Spleen (tissue), 13 donors: Measurements from ENCODE around the gene KCNE4. TPM values are rescaled to one million over a fixed set of nuclear protein-coding genes. Genes with fewer than 3 reads are reported as not detected.
A peak's percentile ranks its signal among the peaks of the same experiment; 100 is the strongest.

Source experiments
- DNase-seq: peaks from one replicate; pipeline ENCODE4 v3.0.0-alpha.2; 2020
- H3K27ac ChIP-seq, 8 donors: fragments of 200-600 bp; sonication (generic) in 7 of 8; 1 replicate in 4 of 8; 2 replicates in 4 of 8; pipeline versions ENCODE4 v1.5.0 to v1.8.0; 2016 to 2021; ENCODE audit warnings: inconsistent platforms in 4 of 8, mild to moderate bottlenecking in 4 of 8, moderate library complexity in 1 of 8
- H3K27me3 ChIP-seq, 7 donors: fragments of 200-600 bp; sonication (generic) in 6 of 7; replicated peaks in 1 of 7; 1 replicate in 4 of 7; 2 replicates in 3 of 7; pipeline versions ENCODE4 v1.5.0 to v1.8.0; 2016 to 2021; ENCODE audit warnings: inconsistent platforms in 3 of 7, mild to moderate bottlenecking in 1 of 7
- H3K36me3 ChIP-seq, 6 donors: fragments of 200-600 bp; sonication (generic) in 5 of 6; 1 replicate in 4 of 6; 2 replicates in 2 of 6; pipeline versions ENCODE4 v1.5.0 to v1.8.0; 2016 to 2021; ENCODE audit warnings: inconsistent platforms in 2 of 6
- H3K4me1 ChIP-seq, 6 donors: fragments of 200-600 bp; sonication (generic) in 5 of 6; 1 replicate in 3 of 6; 2 replicates in 3 of 6; pipeline versions ENCODE4 v1.5.0 to v1.8.0; 2016 to 2021; ENCODE audit warnings: inconsistent platforms in 3 of 6
- H3K4me3 ChIP-seq, 8 donors: fragments of 200-600 bp; sonication (generic) in 7 of 8; 1 replicate in 4 of 8; 2 replicates in 4 of 8; pipeline versions ENCODE4 v1.5.0 to v1.8.0; 2016 to 2021; ENCODE audit warnings: inconsistent platforms in 4 of 8, mild to moderate bottlenecking in 4 of 8, moderate library complexity in 2 of 8
- H3K9me3 ChIP-seq, 8 donors: fragments of 200-600 bp; sonication (generic) in 7 of 8; 1 replicate in 4 of 8; 2 replicates in 4 of 8; pipeline versions ENCODE4 v1.5.0 to v1.8.0; 2016 to 2021; ENCODE audit warnings: inconsistent platforms in 4 of 8
- CTCF ChIP-seq, 11 experiments: fragments of 200-600 bp in 7 of 11; fragments of 450-650 bp in 4 of 11; sonication (generic) in 4 of 11; IDR thresholded peaks in 8 of 11; conservative IDR thresholded peaks in 3 of 11; 1 replicate in 7 of 11; 2 replicates in 4 of 11; pipeline versions ENCODE4 v1.4.0 to v1.8.0; 2016 to 2021; ENCODE audit warnings: antibody characterized with exemption in 11 of 11, inconsistent platforms in 4 of 11, mild to moderate bottlenecking in 1 of 11
- POLR2A ChIP-seq, 3 donors: fragments of 450-650 bp; IDR thresholded peaks; one replicate each; pipeline ENCODE4 v1.5.1; 2017; ENCODE audit warnings: antibody characterized with exemption in 3 of 3, mild to moderate bottlenecking in 1 of 3
- POLR2AphosphoS5 ChIP-seq, 3 donors: sonication (generic); formaldehyde crosslinking; IDR thresholded peaks; one replicate each; pipeline ENCODE4 v1.5.1; 2017; ENCODE audit warnings: antibody characterized with exemption in 3 of 3
- WGBS, 5 donors: extraction: QIAGEN DNeasy Blood & Tissue Kit in 3 of 5; methylation state at CpG; one replicate each; pipeline versions ENCODE4 v1.1.5 to v1.1.7; 2013 to 2018; 5-methylcytosine and 5-hydroxymethylcytosine counted together
- intact Hi-C: fragments of 100-400 bp; cut with DNase I; formaldehyde crosslinking; loops from one replicate; pipeline ENCODE4 v1.15.0; 2023; ENCODE audit warnings: low total_unique reads
- long read RNA-seq, 2 donors: transcript quantifications; one replicate each; lab custom pipeline, GENCODE V29; 2026
- polyA plus RNA-seq, 3 donors: library from polyadenylated mRNA; stranded (reverse); fragments of 200-250 nt; gene quantifications; one replicate each; pipeline ENCODE4 v1.2.1, GENCODE V29; 2013
- total RNA-seq, 7 donors: library from RNA; depleted of rRNA in 3 of 7; stranded (reverse); fragments of >200 nt in 3 of 7; fragmentation: NEBNext Ultra II Directional in 4 of 7; extraction: Animal tissue kit (Norgen Biotek cat#: 25700) in 4 of 7; gene quantifications; one replicate each; pipeline versions ENCODE4 v1.1.0 to v1.2.1, GENCODE V29; 2016 to 2021
- donor health status: healthy with polysubstance abuse.
- donor health status: DM: no; HTN: no; CAD: no; lungs with moderate emphysema.
- donor health status: DM: no; HTN: no; CAD: no.
- donor health status: Bipolar disorder and iron deficiency.
- donor health status: healthy.
- donor health status: DM: no; HTN: no; CAD: no.
- donor health status: DM: yes; HTN: yes; CAD: no.

KCNE4 gene
- 10 to 100 TPM in 1 of 7 donors, 1 to 10 TPM in 6; 3.3 to 25.0 (median 5.7) TPM for total RNA-seq
- 1 to 10 TPM; 1.0 to 2.2 (median 1.7) TPM for polyA plus RNA-seq
- long read RNA-seq, donor 1, partial matches to known transcripts = 0 of 2 reads
- long read RNA-seq, donor 1, other reads (novel, unspliced or antisense) = 0 of 2 reads
- long read RNA-seq, donor 2, transcript KCNE4-201 (2 exons, 3,291 nt) = major isoform, 5 of 5 reads
- long read RNA-seq, donor 2, partial matches to known transcripts = 0 of 5 reads
- long read RNA-seq, donor 2, other reads (novel, unspliced or antisense) = 0 of 5 reads

GRCh38 chr2:223051693-223052289 is at the start of gene KCNE4:
TSS of gene KCNE4 (plus strand) at chr2:223052190. CDS start at chr2:223052831, 641 bp downstream.
- intact Hi-C loops = no loop called here
- peaks cover 0 to 9% (median 3%) of the 10 kb centered on the region in 6 donors for H3K4me1 ChIP-seq
- DNase-seq = no peak
- peaks cover 0 to 7% (median 0%) of the 10 kb centered on the region in 7 donors for H3K27me3 ChIP-seq
- peak within 1 kb of the TSS; percentile 2 to 56 (median 29) for H3K4me3 ChIP-seq
- no peaks in the 10 kb centered on the region for H3K36me3 ChIP-seq
- H3K27ac ChIP-seq = peak within 1 kb of the TSS in 7 of 8 donors; percentile 58 to 82 (median 64)
- H3K9me3 ChIP-seq = no peaks in the 10 kb centered on the region
- TF ChIP-seq POLR2AphosphoS5 (IDR thresholded peaks at IDR 0.05) (peak in 1 of 3 donors; percentile 84), CTCF (IDR thresholded peaks at IDR 0.05 in 8 of 11, conservative IDR thresholded peaks at IDR 0.05 in 3 of 11) (no peak), POLR2A (IDR thresholded peaks at IDR 0.05) (peak in 1 of 3 donors; percentile 75)
- 62 to 66% (median 62%) methylated on average over 19 of the region's 19 CpGs for WGBS, 5 donors

DNA sequence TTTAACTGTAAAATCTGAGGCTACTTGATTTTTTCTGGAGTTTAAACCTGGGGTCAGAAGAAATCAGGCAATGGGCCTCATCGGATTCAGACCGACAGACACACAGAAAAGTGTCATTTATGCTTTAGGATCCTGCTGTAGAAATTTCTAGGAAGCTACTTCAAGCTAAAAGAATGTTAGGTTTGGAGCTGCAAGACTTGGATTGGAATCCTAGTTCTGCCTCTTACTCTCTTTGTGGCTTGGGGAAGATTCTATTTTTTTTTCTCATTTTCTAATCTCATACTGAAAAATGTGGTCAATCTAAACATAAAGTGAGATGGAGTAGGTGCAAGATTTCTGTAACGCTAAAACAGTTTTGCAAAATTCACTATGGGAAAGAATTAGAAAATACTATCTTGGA is 48.8 kb upstream of the KCNE4 start:
- Histone ChIP-seq H3K4me3 (no peak overlapping the region), H3K27ac (no peak overlapping the region), H3K27me3 (peaks cover 0 to 7% (median 0%) of the 10 kb centered on the region in 7 donors), H3K36me3 (no peaks in the 10 kb centered on the region), H3K9me3 (no peaks in the 10 kb centered on the region), H3K4me1 (no peaks in the 10 kb centered on the region)
- DNase-seq = no peak
- intact Hi-C loops = no loop called here
- 91 to 94% (median 93%) methylated on average over 3 of the region's 3 CpGs for WGBS, 5 donors
- no peak for TF ChIP-seq POLR2AphosphoS5 (IDR thresholded peaks at IDR 0.05)
- no peak for TF ChIP-seq CTCF (IDR thresholded peaks at IDR 0.05 in 8 of 11, conservative IDR thresholded peaks at IDR 0.05 in 3 of 11)
- TF ChIP-seq POLR2A (IDR thresholded peaks at IDR 0.05) = no peak

DNA sequence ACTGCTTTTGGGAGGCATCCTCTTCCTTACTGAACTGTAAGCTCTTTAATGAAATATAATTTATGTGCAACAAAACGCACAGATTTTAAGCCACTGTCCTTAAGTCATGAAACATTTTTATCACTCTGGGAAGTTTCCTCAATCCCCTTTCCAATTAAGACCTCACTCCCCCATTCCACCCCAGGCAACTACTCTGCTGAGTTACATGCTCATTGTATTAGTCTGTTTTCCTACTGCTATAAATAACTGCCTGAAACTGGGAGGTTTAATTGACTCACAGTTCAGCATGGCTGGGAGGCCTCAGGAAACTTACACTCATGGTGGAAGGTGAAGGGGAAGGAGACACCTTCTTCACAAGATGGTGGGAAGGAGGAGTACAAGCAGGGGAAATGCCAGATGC is 46.5 kb upstream of the KCNE4 start:
- Histone ChIP-seq H3K36me3 (no peaks in the 10 kb centered on the region), H3K9me3 (no peaks in the 10 kb centered on the region), H3K4me3 (no peak overlapping the region), H3K27ac (no peak overlapping the region), H3K27me3 (peaks cover 0 to 2% (median 0%) of the 10 kb centered on the region in 7 donors), H3K4me1 (no peaks in the 10 kb centered on the region)
- intact Hi-C loops = no loop called here
- TF ChIP-seq POLR2AphosphoS5 (IDR thresholded peaks at IDR 0.05) (no peak), CTCF (IDR thresholded peaks at IDR 0.05 in 8 of 11, conservative IDR thresholded peaks at IDR 0.05 in 3 of 11) (no peak), POLR2A (IDR thresholded peaks at IDR 0.05) (no peak)
- WGBS, 5 donors = 81 to 93% (median 87%) methylated on average over 1 of the region's 1 CpG
- no peak for DNase-seq

GRCh38 chr2:223007531-223007930 is 44.5 kb upstream of the KCNE4 start:
- Histone ChIP-seq H3K9me3 (no peaks in the 10 kb centered on the region), H3K36me3 (no peaks in the 10 kb centered on the region), H3K4me1 (no peaks in the 10 kb centered on the region), H3K4me3 (no peak overlapping the region), H3K27ac (no peak overlapping the region), H3K27me3 (no peaks in the 10 kb centered on the region)
- intact Hi-C loops = no loop called here
- 62 to 76% (median 64%) methylated on average over 2 of the region's 2 CpGs for WGBS, 5 donors
- TF ChIP-seq CTCF (IDR thresholded peaks at IDR 0.05 in 8 of 11, conservative IDR thresholded peaks at IDR 0.05 in 3 of 11) (no peak), POLR2A (IDR thresholded peaks at IDR 0.05) (no peak), POLR2AphosphoS5 (IDR thresholded peaks at IDR 0.05) (no peak)
- DNase-seq = no peak
